ENCODE results near the gene RGS8.

- TF ChIP-seq POLR2AphosphoS5 (IDR thresholded peaks at IDR 0.05; ENCODE audit: low read depth, low read length) (no peak), POLR2A (IDR thresholded peaks at IDR 0.05; ENCODE audit: low read depth, low read length) (no peak)
Measured at GRCh38 chr1:182635871-182636270, 48.5 kb downstream of the RGS8 start.

All from GM12892 (cell line).